AG09319 (cell line): ENCODE results near the gene CR2.
"Not testable (repeated sequence)": the region's sequence is repeated elsewhere in the genome, so short reads cannot be mapped to it uniquely, and the experiment has no call there.

Experiments used
- DNase-seq: peaks from one replicate; pipeline ENCODE4 v3.0.0-alpha.2; 2010; ENCODE audit warnings: low read depth; ENCODE audit errors: extremely low read depth
- TF ChIP-seq, protein P1 (sequence below): IDR thresholded peaks from 2 replicates; pipeline ENCODE4 v1.5.1; 2011; ENCODE audit warnings: low read depth, mild to moderate bottlenecking, inconsistent platforms, low read length, moderate library complexity

Gene CR2

DNA sequence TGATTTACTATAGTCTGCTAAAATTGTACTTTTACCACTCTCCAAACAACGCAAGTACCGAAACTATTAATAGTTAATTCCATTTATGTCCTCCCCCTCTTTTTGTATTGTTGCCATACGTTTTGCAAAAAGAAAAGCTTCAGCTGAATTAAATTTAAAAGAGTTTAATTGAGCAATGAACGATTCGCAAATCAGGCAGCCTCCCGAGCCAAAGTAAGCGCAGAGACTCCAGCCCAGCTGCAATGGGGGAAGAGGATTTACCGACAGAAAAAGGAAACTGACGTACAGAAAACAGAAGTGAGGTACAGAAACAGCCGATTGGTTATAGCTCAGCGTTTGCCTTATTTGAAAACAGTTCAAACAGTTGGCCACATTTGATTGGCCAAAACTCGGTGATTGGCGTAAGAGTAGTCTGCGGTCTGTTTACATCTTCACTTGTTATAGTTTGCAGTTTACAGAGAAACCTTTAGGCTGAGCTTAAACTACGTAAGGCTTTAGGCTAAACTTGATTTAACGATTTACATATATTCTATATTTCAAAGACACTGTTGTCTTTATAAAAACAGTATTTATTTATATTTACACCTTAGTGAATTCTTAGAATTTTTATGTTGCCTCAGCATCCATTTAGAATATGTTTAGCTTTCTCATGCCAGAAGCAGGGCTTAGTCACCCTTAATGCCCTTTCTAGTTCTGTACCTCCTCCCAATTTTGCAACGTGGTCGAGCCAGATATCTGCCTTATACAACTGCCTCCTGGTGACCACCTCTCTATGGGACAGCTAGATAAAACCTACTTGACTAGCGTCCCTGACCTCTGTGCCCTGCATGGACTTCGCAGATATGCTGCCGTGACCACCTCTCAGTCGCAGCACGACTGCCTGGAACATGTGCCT, 65.6 kb downstream of the CR2 start:
- DNase-seq, result no peak
- TF ChIP-seq, protein P1, sequence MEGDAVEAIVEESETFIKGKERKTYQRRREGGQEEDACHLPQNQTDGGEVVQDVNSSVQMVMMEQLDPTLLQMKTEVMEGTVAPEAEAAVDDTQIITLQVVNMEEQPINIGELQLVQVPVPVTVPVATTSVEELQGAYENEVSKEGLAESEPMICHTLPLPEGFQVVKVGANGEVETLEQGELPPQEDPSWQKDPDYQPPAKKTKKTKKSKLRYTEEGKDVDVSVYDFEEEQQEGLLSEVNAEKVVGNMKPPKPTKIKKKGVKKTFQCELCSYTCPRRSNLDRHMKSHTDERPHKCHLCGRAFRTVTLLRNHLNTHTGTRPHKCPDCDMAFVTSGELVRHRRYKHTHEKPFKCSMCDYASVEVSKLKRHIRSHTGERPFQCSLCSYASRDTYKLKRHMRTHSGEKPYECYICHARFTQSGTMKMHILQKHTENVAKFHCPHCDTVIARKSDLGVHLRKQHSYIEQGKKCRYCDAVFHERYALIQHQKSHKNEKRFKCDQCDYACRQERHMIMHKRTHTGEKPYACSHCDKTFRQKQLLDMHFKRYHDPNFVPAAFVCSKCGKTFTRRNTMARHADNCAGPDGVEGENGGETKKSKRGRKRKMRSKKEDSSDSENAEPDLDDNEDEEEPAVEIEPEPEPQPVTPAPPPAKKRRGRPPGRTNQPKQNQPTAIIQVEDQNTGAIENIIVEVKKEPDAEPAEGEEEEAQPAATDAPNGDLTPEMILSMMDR, result no peak

DNA sequence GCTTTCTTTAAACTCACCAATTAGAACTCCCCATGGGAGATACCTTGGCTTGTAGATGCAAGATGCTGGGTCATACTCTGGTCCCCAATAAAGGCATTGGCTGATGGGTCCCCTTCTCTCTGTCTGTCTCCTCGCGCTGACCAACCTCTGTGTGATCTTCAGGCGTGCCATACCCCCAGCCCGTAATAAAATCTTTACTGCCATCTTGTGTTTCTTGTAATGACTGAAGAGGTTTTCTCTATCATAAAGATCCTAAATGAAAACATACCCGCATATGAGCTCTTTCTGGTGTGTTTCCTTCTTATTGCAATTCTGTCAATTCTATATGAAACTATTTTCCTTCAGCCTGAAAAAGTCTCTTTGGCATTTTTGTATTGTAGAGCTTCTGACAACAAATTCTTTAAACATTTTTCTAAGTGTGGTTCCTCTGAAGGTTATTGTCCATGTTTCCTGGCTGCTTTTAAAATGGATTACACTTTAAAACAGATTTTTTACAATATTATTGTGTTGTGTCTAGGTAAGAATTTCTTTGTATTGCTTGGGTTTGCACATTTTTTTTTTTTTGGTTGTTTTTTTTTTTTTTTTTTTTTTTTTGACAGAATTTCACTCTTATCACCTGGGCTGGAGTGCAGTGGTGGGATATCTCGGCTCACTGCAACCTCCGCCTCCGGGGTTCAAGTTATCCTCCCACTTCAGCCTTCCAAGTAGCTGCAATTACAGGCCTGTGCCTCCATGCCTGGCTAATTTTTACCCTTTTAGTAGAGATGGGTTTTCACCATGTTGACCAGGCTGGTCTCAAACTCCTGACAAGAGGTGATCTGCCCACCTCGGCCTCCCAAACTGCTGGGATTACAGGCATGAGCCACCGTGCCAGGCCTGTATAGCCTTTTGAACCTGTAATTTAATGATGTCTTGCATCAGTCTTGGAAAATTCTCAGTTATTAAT, 66.5 kb downstream of the CR2 start:
- DNase-seq, result not testable (repeated sequence)

DNA sequence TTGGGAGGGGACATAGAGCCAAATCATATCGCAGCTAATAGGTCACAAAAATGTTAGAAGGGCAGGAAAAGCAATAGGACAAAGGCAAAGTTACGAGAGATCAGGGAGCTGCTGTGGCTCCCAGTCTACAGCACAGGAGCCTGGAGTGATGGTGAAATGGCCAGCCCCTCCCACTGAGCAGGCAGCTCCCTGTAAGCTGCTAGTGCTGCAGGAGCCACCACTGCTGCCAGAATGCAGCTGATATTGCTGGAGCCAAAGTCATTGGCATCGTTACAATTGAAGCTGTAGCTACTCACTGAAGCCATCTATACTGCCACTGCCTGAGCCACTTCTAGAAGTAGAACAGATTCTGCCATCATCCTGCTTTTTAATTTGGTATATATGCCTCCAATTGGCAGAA, 71.1 kb downstream of the CR2 start:
- not testable (repeated sequence) for DNase-seq

DNA sequence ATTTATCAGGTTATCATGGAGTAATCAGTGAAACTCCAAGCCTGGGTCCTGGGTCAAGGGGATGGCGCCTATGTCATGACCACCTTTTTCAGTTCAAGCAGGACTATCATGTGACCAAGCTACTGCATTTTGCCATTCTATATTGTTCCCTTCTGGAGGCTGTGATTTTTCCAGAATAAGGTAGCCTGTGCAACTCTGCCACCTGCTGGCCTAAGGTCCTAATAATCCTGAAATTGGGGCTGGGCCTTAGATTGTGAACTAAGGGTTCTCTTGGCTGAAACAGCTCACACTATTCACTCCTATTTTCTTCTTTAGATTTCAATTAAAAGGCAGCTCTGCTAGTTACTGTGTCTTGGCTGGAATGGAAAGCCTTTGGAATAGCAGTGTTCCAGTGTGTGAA, 74.3 kb downstream of the CR2 start:
- not testable (repeated sequence) for DNase-seq

DNA sequence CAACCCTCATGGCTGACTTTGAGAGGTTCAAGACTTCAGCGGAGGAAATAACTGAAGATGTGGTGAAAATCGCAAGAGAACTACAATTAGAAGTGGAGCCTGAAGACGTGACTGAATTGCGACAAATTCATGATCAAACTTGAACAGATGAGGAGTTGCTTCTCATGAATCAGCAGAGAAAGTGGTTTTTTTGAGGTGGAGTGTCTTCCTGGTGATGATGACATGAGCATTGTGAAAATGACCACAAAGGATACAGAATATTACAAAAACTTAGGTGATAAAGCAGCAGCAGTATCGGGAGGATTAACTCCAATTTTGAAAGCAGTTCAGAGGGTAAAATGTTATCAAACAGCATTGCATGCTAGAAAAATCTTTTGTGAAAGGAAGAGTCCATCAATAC, 82.1 kb downstream of the CR2 start:
- DNase-seq, result not testable (repeated sequence)
